ENCODE results near the gene CARS1. TPM values are rescaled to one million over a fixed set of nuclear protein-coding genes. Genes with fewer than 3 reads are reported as not detected.

The CARS1 gene
- total and polyA plus RNA-seq, 7 experiments from 2014 or later: 23.9 to 70.4 (median 38.5) TPM

DNA sequence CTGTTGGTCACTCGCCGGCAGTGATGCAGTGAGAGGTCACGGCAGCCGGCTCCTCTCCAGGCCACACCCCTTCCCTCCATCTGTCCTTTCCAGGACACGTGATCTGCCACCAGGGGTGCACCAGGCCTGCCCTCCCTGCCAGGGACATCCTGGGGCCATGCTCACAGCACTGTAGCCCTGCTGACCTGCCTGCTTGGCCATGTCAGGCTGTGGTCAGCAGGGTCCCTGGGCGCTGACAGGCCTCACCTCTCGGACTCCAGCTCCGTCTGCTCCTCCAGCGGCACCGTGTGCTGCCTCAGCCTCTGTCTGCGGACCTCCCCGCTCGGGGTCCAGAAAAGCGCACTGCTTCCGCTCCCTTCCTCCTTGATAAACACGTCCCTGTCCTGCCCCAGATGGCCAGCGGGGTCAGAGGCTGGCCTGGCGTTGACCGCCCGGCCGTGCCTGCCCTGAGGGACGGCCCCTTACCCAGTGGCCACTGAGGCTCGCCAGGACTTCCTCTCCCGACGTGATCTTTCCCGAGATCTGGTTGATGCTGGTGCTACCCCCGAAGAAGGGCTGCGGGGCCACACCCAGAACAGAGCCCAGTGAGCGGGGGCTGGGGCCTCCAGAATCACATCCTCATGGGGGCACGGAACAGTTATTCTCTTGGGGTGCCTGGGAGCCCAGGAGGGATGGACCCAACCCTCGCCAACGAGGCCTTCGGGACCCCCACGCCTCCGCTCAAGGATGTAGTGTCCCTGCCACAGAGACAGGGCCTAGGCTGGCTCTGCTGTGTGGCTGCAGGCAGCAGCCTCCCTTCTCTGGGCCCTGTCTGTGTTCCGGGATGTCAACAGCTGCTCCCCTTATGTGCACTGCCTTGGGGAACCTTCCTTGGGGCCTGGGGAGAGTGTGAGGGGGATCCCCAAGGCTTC is 36.3 kb upstream of the CARS1 start:
- ChIA-PET POLR2A (no interaction called here), CTCF (interaction anchor here (0.7 to 4.6 kb wide), 5 partner anchors 51 to 561 kb away, joined by 3 to 64 read pairs (median 3); no protein-coding TSS in a partner anchor)
- DNase-seq (no peak), ATAC-seq (no peak)
- Histone ChIP-seq H3K4me1 (ENCODE audit: control insufficient read depth in 2 of 2, insufficient read depth in 2 of 2, low read length in 2 of 2) (no peaks in the 10 kb centered on the region), H3K27me3 (ENCODE audit: control insufficient read depth in 2 of 2, insufficient read depth in 2 of 2, low read length in 2 of 2) (no peaks in the 10 kb centered on the region), H3K27ac (ENCODE audit: low read depth, low read length) (no peak overlapping the region), H3K36me3 (ENCODE audit: control insufficient read depth in 2 of 3, insufficient read depth in 3 of 3, low read length in 3 of 3) (no peaks in the 10 kb centered on the region), H3K4me3 (ENCODE audit: low read length) (no peak overlapping the region), H3K9me3 (ENCODE audit: control insufficient read depth in 2 of 3, low read length in 3 of 3) (no peaks in the 10 kb centered on the region)
- H3K36me3 Mint-ChIP-seq: no peaks in the 10 kb centered on the region
- no peaks in the 10 kb centered on the region for H3K9me3 Mint-ChIP-seq
- peaks cover 0 to 4% (median 0%) of the 10 kb centered on the region in 5 donors for H3K27me3 Mint-ChIP-seq
- H3K27ac Mint-ChIP-seq: no peak overlapping the region
- intact Hi-C loops (cut with micrococcal nuclease): loop anchor here in 1 of 2 donors (5.0 kb wide), 2 partner anchors 81 to 666 kb away; no protein-coding TSS in a partner anchor
- H3K4me1 Mint-ChIP-seq: peaks cover 0 to 16% (median 3%) of the 10 kb centered on the region in 7 donors
- H3K4me3 Mint-ChIP-seq: no peak overlapping the region

DNA sequence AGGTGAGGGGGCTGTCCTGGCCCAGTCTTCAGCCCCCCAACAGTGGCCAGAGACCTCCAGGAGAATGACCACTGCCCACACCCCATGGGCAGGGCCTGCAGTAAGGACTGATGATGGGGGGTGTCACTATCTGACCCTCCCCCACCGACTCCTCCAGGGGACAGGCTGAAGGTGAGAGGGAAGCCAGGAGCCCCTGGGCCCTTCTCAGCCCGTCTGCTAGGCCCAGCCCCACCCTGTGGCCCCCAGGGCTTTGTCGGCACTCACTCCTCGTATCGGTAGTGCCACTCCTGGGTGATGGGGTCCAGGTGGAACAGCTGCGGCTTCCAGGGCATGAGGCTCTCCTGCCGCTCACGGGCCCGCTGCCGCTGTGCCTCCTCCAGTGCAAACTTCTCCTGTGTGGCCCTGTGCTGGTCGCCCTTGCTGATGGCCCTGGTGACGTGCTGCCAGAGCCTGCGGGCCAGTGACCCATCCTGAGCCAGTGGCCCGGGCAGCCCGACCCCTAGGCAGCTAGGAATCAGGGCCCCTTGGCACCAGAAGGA is 35.4 kb upstream of the CARS1 start:
- no peaks in the 10 kb centered on the region for H3K9me3 Mint-ChIP-seq
- Histone ChIP-seq H3K27me3 (ENCODE audit: control insufficient read depth in 2 of 2, insufficient read depth in 2 of 2, low read length in 2 of 2) (no peaks in the 10 kb centered on the region), H3K4me1 (ENCODE audit: control insufficient read depth in 2 of 2, insufficient read depth in 2 of 2, low read length in 2 of 2) (no peaks in the 10 kb centered on the region), H3K4me3 (ENCODE audit: low read length) (no peak overlapping the region), H3K9me3 (ENCODE audit: control insufficient read depth in 2 of 3, low read length in 3 of 3) (no peaks in the 10 kb centered on the region), H3K36me3 (ENCODE audit: control insufficient read depth in 2 of 3, insufficient read depth in 3 of 3, low read length in 3 of 3) (no peaks in the 10 kb centered on the region), H3K27ac (ENCODE audit: low read depth, low read length) (no peak overlapping the region)
- H3K4me3 Mint-ChIP-seq: no peak overlapping the region
- CTCF ChIA-PET: interaction anchor here (0.7 to 4.6 kb wide), 4 partner anchors 50 to 560 kb away, joined by 3 to 64 read pairs (median 3); no protein-coding TSS in a partner anchor
- ATAC-seq: no peak
- intact Hi-C loops (cut with micrococcal nuclease): loop anchor here in 1 of 2 donors (5.0 kb wide), 2 partner anchors 80 to 665 kb away; no protein-coding TSS in a partner anchor
- peaks cover 0 to 16% (median 0%) of the 10 kb centered on the region in 7 donors for H3K4me1 Mint-ChIP-seq
- peaks cover 0 to 4% (median 0%) of the 10 kb centered on the region in 5 donors for H3K27me3 Mint-ChIP-seq
- no peaks in the 10 kb centered on the region for H3K36me3 Mint-ChIP-seq
- no peak for DNase-seq
- POLR2A ChIA-PET: no interaction called here
- H3K27ac Mint-ChIP-seq: no peak overlapping the region

DNA sequence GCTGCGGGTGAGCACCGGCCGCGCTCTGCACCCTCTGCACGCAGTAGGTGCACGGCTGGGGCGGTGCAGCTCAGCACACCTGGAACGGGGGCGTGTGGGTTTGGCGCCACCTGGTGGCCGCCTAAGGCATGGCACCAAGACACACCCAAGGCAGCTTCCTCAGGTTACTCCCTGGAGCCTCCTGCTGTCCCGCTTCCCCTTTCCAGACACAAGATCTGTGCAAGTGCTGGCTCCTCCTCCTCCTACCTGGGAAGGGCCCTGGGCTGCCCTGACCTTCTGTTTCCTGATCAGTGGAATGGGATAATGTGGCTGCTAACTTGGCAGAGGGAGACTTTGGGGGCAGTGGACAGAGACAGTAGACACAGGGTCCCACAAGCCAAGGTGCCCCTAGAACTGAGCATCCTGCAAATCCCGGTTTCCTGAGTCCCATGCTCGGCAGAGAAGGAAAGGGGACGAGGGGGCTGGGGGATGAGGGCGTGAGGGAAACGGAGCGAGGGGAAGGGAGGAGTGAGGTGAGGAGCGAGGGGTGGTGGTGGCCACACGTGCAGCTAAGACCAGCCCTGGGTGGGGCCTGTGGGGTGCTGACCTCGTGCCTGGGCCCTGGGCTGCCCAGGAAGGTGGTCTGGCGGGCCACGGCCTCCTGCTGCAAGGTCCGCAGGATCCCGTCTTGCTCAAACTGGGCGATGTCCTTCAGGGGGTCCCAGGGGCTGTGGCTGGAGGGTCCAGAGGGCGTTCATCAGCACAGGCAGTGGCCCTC is 34.8 kb upstream of the CARS1 start:
- Histone ChIP-seq H3K4me3 (ENCODE audit: low read length) (no peak overlapping the region), H3K27ac (ENCODE audit: low read depth, low read length) (no peak overlapping the region), H3K4me1 (ENCODE audit: control insufficient read depth in 2 of 2, insufficient read depth in 2 of 2, low read length in 2 of 2) (no peaks in the 10 kb centered on the region), H3K27me3 (ENCODE audit: control insufficient read depth in 2 of 2, insufficient read depth in 2 of 2, low read length in 2 of 2) (no peaks in the 10 kb centered on the region), H3K36me3 (ENCODE audit: control insufficient read depth in 2 of 3, insufficient read depth in 3 of 3, low read length in 3 of 3) (no peaks in the 10 kb centered on the region), H3K9me3 (ENCODE audit: control insufficient read depth in 2 of 3, low read length in 3 of 3) (no peaks in the 10 kb centered on the region)
- H3K36me3 Mint-ChIP-seq: no peaks in the 10 kb centered on the region
- H3K9me3 Mint-ChIP-seq: no peaks in the 10 kb centered on the region
- intact Hi-C loops (cut with micrococcal nuclease): loop anchor here (1.0 to 5.0 kb wide), 10 partner anchors 55 to 665 kb away; no protein-coding TSS in a partner anchor
- peak overlapping the region in 1 of 9 donors; percentile 26 for H3K27ac Mint-ChIP-seq
- ATAC-seq (peak; percentile 87), DNase-seq (peak; percentile 38 to 79 (median 66))
- ChIA-PET POLR2A (interaction anchor here (1.2 kb wide), 1 partner anchor 100 kb away, joined by 4 read pairs; the partner anchor contains the start of gene NAP1L4), CTCF (interaction anchor here (0.7 to 4.6 kb wide), 16 partner anchors 10 to 664 kb away, joined by 3 to 64 read pairs (median 4); no protein-coding TSS in a partner anchor)
- H3K27me3 Mint-ChIP-seq: peaks cover 0 to 4% (median 0%) of the 10 kb centered on the region in 5 donors
- H3K4me1 Mint-ChIP-seq: peaks cover 0 to 16% (median 0%) of the 10 kb centered on the region in 7 donors
- no peak overlapping the region for H3K4me3 Mint-ChIP-seq

DNA sequence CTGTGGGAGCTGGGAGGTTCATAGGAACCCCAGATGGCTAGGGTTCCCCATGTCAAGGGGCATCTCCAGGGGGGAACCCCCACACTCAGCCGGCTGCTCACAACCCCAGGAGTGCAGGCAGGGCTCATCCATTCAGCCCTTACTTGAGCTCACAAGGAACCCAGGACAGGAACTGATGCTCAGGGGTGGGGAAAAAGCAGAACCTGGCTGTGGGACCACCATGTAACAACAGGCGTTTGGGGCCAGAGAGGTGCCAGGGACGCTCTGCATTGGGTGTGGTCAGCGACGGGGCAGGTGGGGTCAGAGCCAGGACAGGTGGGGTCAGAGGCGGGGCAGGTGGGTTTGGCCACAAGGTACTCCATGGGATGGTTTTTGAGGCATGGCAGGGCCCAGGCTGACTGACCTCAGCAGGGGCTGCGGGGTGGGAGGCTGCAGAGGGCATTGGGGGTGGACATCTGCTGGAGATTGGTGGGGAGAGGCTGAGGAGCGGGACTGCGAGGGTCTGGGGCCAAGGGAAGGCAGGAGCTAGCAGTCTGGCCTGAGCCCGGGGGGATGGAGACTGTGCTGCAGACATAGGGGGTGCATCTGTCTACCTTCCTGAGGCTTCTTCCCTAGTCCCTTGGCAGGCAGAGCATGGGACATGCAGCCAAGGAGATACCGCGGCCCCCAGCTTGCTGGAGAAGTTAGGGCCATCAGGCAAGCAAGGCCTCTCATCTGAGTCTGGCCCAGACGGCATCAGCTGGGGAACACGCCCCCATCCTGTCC is 34.0 kb upstream of the CARS1 start:
- H3K9me3 Mint-ChIP-seq: no peaks in the 10 kb centered on the region
- no peak for DNase-seq
- H3K27me3 Mint-ChIP-seq: peaks cover 0 to 3% (median 0%) of the 10 kb centered on the region in 5 donors
- H3K9me3 ChIP-seq (ENCODE audit: control insufficient read depth in 2 of 3, low read length in 3 of 3): no peaks in the 10 kb centered on the region
- POLR2A ChIA-PET: interaction anchor here (1.2 kb wide), 1 partner anchor 99 kb away, joined by 4 read pairs; the partner anchor contains the start of gene NAP1L4
- H3K36me3 Mint-ChIP-seq: no peaks in the 10 kb centered on the region
- CTCF ChIA-PET: interaction anchor here (0.7 to 4.6 kb wide), 15 partner anchors 9 to 663 kb away, joined by 3 to 64 read pairs (median 5); no protein-coding TSS in a partner anchor
- no peak overlapping the region for H3K4me3 ChIP-seq (ENCODE audit: low read length)
- no peaks in the 10 kb centered on the region for H3K4me1 ChIP-seq (ENCODE audit: control insufficient read depth in 2 of 2, insufficient read depth in 2 of 2, low read length in 2 of 2)
- H3K27me3 ChIP-seq (ENCODE audit: control insufficient read depth in 2 of 2, insufficient read depth in 2 of 2, low read length in 2 of 2): no peaks in the 10 kb centered on the region
- H3K27ac Mint-ChIP-seq: no peak overlapping the region
- no peak for ATAC-seq
- peaks cover 0 to 10% (median 0%) of the 10 kb centered on the region in 7 donors for H3K4me1 Mint-ChIP-seq
- no peaks in the 10 kb centered on the region for H3K36me3 ChIP-seq (ENCODE audit: control insufficient read depth in 2 of 3, insufficient read depth in 3 of 3, low read length in 3 of 3)
- H3K27ac ChIP-seq (ENCODE audit: low read depth, low read length): no peak overlapping the region
- intact Hi-C loops (cut with micrococcal nuclease): loop anchor here (1.0 to 5.0 kb wide), 10 partner anchors 54 to 664 kb away; no protein-coding TSS in a partner anchor
- H3K4me3 Mint-ChIP-seq: no peak overlapping the region

DNA sequence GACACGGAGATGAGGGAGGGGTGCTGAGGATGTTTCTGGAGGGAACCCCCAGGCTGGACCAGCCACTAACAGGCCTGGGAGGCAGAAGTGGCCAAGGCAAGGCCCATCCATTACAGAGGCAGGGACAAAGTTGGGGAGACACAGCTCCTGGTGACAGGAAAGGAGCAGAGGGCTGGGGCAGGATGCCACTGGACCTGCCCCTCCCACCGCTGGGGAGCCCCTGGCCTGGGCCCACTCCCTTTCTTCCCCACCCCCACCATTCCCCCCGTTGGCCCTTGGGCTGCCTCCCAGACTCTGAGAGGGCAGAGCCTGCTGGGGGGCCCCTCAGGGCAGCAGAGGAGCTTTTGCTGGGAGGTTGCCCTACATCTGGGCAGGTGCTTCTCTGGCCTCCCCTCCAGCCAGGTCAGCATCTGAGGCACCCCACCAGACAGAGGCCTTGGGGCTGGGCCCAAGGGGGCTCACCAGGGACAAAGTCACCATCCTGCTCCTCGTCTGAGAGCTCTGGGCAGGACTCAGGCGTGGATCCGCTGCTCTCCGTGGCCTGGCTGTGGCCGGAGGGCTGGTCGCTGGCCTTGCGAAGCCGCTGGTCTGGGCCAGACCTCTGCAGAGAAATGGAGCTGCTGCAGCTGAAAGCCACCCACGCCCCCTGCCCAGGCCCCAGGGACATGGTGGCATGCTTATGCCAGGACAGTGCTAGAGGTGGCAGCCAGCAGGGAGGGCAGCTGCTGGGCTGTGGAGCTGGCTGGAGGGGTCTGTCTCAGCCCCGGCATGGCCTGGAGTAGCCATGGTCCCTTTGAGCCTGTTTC is 33.1 kb upstream of the CARS1 start:
- ATAC-seq (no peak), DNase-seq (no peak)
- Mint-ChIP-seq H3K4me1 (peaks cover 0 to 5% (median 0%) of the 10 kb centered on the region in 7 donors), H3K9me3 (no peaks in the 10 kb centered on the region), H3K36me3 (no peaks in the 10 kb centered on the region), H3K27me3 (peaks cover 0 to 4% (median 0%) of the 10 kb centered on the region in 5 donors), H3K27ac (no peak overlapping the region), H3K4me3 (no peak overlapping the region)
- H3K27ac ChIP-seq (ENCODE audit: low read depth, low read length): no peak overlapping the region
- H3K4me3 ChIP-seq (ENCODE audit: low read length): no peak overlapping the region
- intact Hi-C loops (cut with micrococcal nuclease): loop anchor here in 1 of 2 donors (2.0 to 5.0 kb wide), 3 partner anchors 78 to 663 kb away; no protein-coding TSS in a partner anchor
- ChIA-PET CTCF (interaction anchor here (0.9 to 4.6 kb wide), 9 partner anchors 8 to 558 kb away, joined by 3 to 64 read pairs (median 8); no protein-coding TSS in a partner anchor), POLR2A (no interaction called here)
- H3K9me3 ChIP-seq (ENCODE audit: control insufficient read depth in 2 of 3, low read length in 3 of 3): no peaks in the 10 kb centered on the region
- H3K4me1 ChIP-seq (ENCODE audit: control insufficient read depth in 2 of 2, insufficient read depth in 2 of 2, low read length in 2 of 2): no peaks in the 10 kb centered on the region
- no peaks in the 10 kb centered on the region for H3K36me3 ChIP-seq (ENCODE audit: control insufficient read depth in 2 of 3, insufficient read depth in 3 of 3, low read length in 3 of 3)
- H3K27me3 ChIP-seq (ENCODE audit: control insufficient read depth in 2 of 2, insufficient read depth in 2 of 2, low read length in 2 of 2): no peaks in the 10 kb centered on the region
